HEK293T (cell line): ENCODE results near the gene LRCH4.
"Not testable (repeated sequence)": the region's sequence is repeated elsewhere in the genome, so short reads cannot be mapped to it uniquely, and the experiment has no call there.

Source experiments
- CTCF ChIA-PET: fragments of 350-600 bp; formaldehyde crosslinking; extraction: SDS; loops from one replicate; lab custom pipeline; 2021; ENCODE audit warnings: antibody characterized with exemption, inconsistent platforms; lab: Yijun Ruan, JAX
- POLR2A ChIA-PET: fragments of 350-600 bp; formaldehyde crosslinking; extraction: SDS; loops from one replicate; lab custom pipeline; 2020; ENCODE audit warnings: antibody characterized with exemption, inconsistent platforms; lab: Yijun Ruan, JAX
- DNase-seq: peaks from one replicate; pipeline ENCODE4 v3.0.0; 2012; ENCODE audit warnings: mixed read lengths; ENCODE audit errors: extremely low spot score
- ARNT ChIP-seq: fragments of 450-650 bp; IDR thresholded peaks from 2 replicates; pipeline ENCODE4 v1.6.1; 2017; ENCODE audit warnings: mild to moderate bottlenecking
- BHLHE40 ChIP-seq: fragments of 450-650 bp; IDR thresholded peaks from 2 replicates; pipeline ENCODE4 v1.6.1; 2016; ENCODE audit warnings: mild to moderate bottlenecking, moderate library complexity, borderline replicate concordance
- CTBP1 ChIP-seq: fragments of 450-650 bp; IDR thresholded peaks from 2 replicates; pipeline ENCODE4 v1.6.1; 2016; ENCODE audit warnings: borderline replicate concordance
- ELF4 ChIP-seq: fragments of 450-650 bp; IDR thresholded peaks from 2 replicates; pipeline ENCODE4 v1.6.1; 2017; ENCODE audit warnings: antibody characterized with exemption
- FOXA1 ChIP-seq: fragments of 450-650 bp; IDR thresholded peaks from 2 replicates; pipeline ENCODE4 v1.6.1; 2016; ENCODE audit warnings: mild to moderate bottlenecking
- FOXK2 ChIP-seq: fragments of 450-650 bp; IDR thresholded peaks from 2 replicates; pipeline ENCODE4 v1.6.1; 2016; ENCODE audit warnings: mild to moderate bottlenecking
- FOXM1 ChIP-seq: fragments of 450-650 bp; IDR thresholded peaks from 2 replicates; pipeline ENCODE4 v1.6.1; 2017; ENCODE audit warnings: mild to moderate bottlenecking, borderline replicate concordance
- HDGF ChIP-seq: fragments of 450-650 bp; IDR thresholded peaks from 2 replicates; pipeline ENCODE4 v1.6.1; 2017; ENCODE audit warnings: antibody characterized with exemption, borderline replicate concordance
- L3MBTL2 ChIP-seq: fragments of 450-650 bp; conservative IDR thresholded peaks from 2 replicates; pipeline ENCODE4 v1.6.1; 2016; ENCODE audit warnings: mild to moderate bottlenecking
- LEF1 ChIP-seq: fragments of 450-650 bp; IDR thresholded peaks from 2 replicates; pipeline ENCODE4 v1.6.1; 2017; ENCODE audit warnings: mild to moderate bottlenecking, borderline replicate concordance
- NFRKB ChIP-seq: fragments of 450-650 bp; IDR thresholded peaks from 2 replicates; pipeline ENCODE4 v1.6.1; 2016; ENCODE audit warnings: mild to moderate bottlenecking, moderate library complexity
- SP1 ChIP-seq: fragments of 450-650 bp; IDR thresholded peaks from 2 replicates; pipeline ENCODE4 v1.6.1; 2017
- SUZ12 ChIP-seq: fragments of 450-650 bp; IDR thresholded peaks from 2 replicates; pipeline ENCODE4 v1.6.1; 2016; ENCODE audit warnings: mild to moderate bottlenecking
- TARDBP ChIP-seq: fragments of 450-650 bp; IDR thresholded peaks from 2 replicates; pipeline ENCODE4 v1.6.1; 2016
- ZNF384 ChIP-seq: fragments of 450-650 bp; IDR thresholded peaks from 2 replicates; pipeline ENCODE4 v1.6.1; 2016
- TF ChIP-seq, protein P1 (sequence below): fragments of 450-650 bp; IDR thresholded peaks from 2 replicates; pipeline ENCODE4 v1.6.1; 2016

LRCH4 gene

GRCh38 chr7:100544386-100544785 lies 41.5 kb downstream of the LRCH4 start:
- POLR2A ChIA-PET = interaction anchor here (2.0 kb wide), 1 partner anchor 66 kb away, joined by 7 read pairs; the partner anchor contains the start of gene TSC22D4

GRCh38 chr7:100543586-100543985 lies 42.3 kb downstream of the LRCH4 start:
- TF ChIP-seq NFRKB (no peak), SUZ12 (no peak), L3MBTL2 (no peak), SP1 (no peak), HDGF (no peak), CTBP1 (no peak), FOXA1 (no peak), FOXK2 (no peak), FOXM1 (no peak), BHLHE40 (no peak), ZNF384 (no peak), TARDBP (no peak)
- TF ChIP-seq, protein P1, sequence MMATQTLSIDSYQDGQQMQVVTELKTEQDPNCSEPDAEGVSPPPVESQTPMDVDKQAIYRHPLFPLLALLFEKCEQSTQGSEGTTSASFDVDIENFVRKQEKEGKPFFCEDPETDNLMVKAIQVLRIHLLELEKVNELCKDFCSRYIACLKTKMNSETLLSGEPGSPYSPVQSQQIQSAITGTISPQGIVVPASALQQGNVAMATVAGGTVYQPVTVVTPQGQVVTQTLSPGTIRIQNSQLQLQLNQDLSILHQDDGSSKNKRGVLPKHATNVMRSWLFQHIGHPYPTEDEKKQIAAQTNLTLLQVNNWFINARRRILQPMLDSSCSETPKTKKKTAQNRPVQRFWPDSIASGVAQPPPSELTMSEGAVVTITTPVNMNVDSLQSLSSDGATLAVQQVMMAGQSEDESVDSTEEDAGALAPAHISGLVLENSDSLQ = no peak
- CTCF ChIA-PET = no interaction called here
- POLR2A ChIA-PET = no interaction called here
- DNase-seq = no peak

More at GRCh38 chr7:100544386-100544785, 41.5 kb downstream of the LRCH4 start:
- no peak for TF ChIP-seq FOXM1
- CTCF ChIA-PET = interaction anchor here (0.8 kb wide), 1 partner anchor 20 kb away, joined by 3 read pairs; no protein-coding TSS in a partner anchor
- no peak for DNase-seq

DNA sequence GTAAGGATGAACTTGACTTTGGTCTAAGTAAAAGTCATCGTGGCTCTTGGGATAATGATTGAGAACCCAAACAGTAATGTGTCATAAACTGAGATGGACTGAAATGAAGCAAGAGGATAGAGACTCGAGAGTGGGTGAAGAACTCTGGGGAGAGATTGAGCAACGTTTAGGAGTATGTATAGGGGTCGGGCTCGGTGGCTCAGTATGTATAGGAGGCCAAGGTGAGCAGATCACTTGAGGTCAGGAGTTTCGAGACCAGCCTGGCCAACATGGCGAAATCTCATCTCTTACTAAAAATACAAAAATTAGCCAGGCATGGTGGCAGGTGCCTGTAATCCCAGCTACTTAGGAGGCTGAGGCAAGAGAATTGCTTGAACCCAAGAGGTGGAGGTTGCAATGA lies 44.6 kb downstream of the LRCH4 start:
- POLR2A ChIA-PET, DNase-seq, CTCF ChIA-PET: not testable (repeated sequence)

- ChIA-PET CTCF (interaction anchor here (2.8 kb wide), 1 partner anchor 19 kb away, joined by 8 read pairs; no protein-coding TSS in a partner anchor), POLR2A (no interaction called here)
- TF ChIP-seq L3MBTL2 = no peak
- DNase-seq = no peak
Observed at GRCh38 chr7:100540073-100540723, 45.7 kb downstream of the LRCH4 start.

DNA sequence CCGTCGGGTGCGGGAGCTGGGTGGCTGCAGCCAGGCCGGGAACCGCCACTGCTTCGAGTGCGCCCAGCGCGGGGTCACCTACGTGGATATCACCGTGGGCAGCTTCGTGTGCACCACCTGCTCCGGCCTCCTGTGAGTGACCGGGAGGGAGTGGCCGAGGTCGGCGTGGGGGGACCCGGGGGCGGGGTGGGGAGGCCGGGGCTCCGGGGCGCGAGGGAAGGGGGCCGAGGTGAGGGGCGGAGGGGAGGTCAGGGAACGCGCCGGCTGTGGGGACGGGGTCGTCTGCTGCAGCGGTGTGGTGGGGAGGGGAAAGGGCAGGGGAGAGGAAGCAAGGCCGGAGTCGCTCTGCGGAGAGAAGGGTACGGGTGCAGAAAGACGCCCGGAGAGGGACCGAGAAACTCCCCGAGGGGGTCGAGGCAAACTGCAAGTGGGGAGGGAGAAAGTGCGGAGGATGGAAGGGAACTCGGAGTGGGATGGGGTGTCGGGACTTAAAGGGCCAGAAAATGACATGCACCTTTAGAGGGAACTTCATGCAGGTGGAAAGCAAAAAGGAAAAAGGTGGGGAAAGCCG lies 46.4 kb downstream of the LRCH4 start:
- TF ChIP-seq, protein P1 = no peak
- TF ChIP-seq FOXK2 = no peak
- ChIA-PET CTCF (interaction anchor here (2.8 kb wide), 1 partner anchor 20 kb away, joined by 8 read pairs; no protein-coding TSS in a partner anchor), POLR2A (interaction anchor here (1.7 kb wide), 1 partner anchor 19 kb away, joined by 7 read pairs; no protein-coding TSS in a partner anchor)
- no peak for DNase-seq

GRCh38 chr7:100538654-100539435 lies 47.1 kb downstream of the LRCH4 start, which contains the start of gene AGFG2:
TSS of gene AGFG2 (plus strand) at chr7:100539203. CDS start at chr7:100539347, 144 bp downstream.
- CTCF ChIA-PET = interaction anchor here (0.6 to 2.8 kb wide), 4 partner anchors 21 to 131 kb away, joined by 3 to 8 read pairs (median 4); no protein-coding TSS in a partner anchor
- TF ChIP-seq FOXK2 (no peak), CTBP1 (no peak), ARNT (no peak), HDGF (peak; percentile 99), L3MBTL2 (peak; percentile 87)
- TF ChIP-seq, protein P1 = peak; percentile 94
- peak; percentile 98 for DNase-seq
- POLR2A ChIA-PET = interaction anchor here (0.6 to 1.7 kb wide), 8 partner anchors 11 to 141 kb away, joined by 3 to 7 read pairs (median 3); no protein-coding TSS in a partner anchor

- TF ChIP-seq NFRKB (no peak), HDGF (no peak), SP1 (no peak), L3MBTL2 (no peak), ELF4 (no peak), CTBP1 (no peak), FOXM1 (no peak), ZNF384 (no peak), BHLHE40 (no peak), ARNT (no peak), LEF1 (no peak), FOXK2 (no peak)
- DNase-seq = no peak
- ChIA-PET POLR2A (interaction anchor here (1.0 to 1.7 kb wide), 4 partner anchors 11 to 142 kb away, joined by 3 to 7 read pairs (median 3); no protein-coding TSS in a partner anchor), CTCF (interaction anchor here (1.0 to 2.8 kb wide), 2 partner anchors 21 to 131 kb away, joined by 3 to 8 read pairs; no protein-coding TSS in a partner anchor)
Observed at GRCh38 chr7:100538348-100538653, 47.6 kb downstream of the LRCH4 start.

GRCh38 chr7:100536695-100537094 lies 49.2 kb downstream of the LRCH4 start:
- CTCF ChIA-PET, POLR2A ChIA-PET: not testable (repeated sequence)

DNA sequence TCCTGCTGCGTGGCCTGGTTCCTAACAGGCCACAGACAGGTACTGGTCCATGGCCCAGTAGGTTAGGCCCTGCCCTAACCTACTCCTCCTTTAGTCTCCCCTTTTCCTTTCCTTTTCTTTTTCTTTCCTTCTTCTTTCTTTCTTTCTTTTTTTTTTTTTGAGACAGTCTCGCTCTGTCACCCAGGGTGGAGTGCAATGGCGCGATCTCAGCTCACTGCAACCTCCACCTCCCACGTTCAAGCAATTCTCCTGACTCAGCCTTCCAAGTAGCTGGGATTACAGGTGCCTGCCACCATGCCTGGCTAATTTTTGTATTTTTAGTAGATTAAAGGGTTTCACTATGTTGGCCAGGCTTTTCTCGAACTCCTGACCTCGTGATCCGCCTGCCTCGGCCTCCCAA lies 49.9 kb downstream of the LRCH4 start:
- POLR2A ChIA-PET, DNase-seq, CTCF ChIA-PET: not testable (repeated sequence)

More at GRCh38 chr7:100536695-100537094, 49.2 kb downstream of the LRCH4 start:
- DNase-seq = not testable (repeated sequence)
